Mammary epithelial cell (primary cell): ENCODE results near the gene CMTM7.

Source experiments
- CTCF ChIP-seq, 2 donors: IDR thresholded peaks in 1 of 2; conservative IDR thresholded peaks in 1 of 2; 2 replicates each; pipeline ENCODE4 v1.5.1; 2011 to 2012; ENCODE audit warnings: inconsistent platforms in 2 of 2, low read length in 2 of 2, mild to moderate bottlenecking in 2 of 2, control low read depth in 1 of 2, low read depth in 1 of 2; ENCODE audit not compliant: insufficient read depth in 1 of 2; ENCODE audit errors: extremely low read depth in 1 of 2
- EZH2 ChIP-seq: IDR thresholded peaks from 2 replicates; pipeline ENCODE4 v1.6.1; 2012; ENCODE audit warnings: low read length, inconsistent platforms, borderline replicate concordance

- TF ChIP-seq CTCF (conservative IDR thresholded peaks at IDR 0.05 in 1 of 2, IDR thresholded peaks at IDR 0.05 in 1 of 2; ENCODE audit: extremely low read depth in 1 of 2, insufficient read depth in 1 of 2, low read depth in 1 of 2, low read length in 2 of 2) (no peak), EZH2 (no peak)
Observed at GRCh38 chr3:32442766-32443165, 51.1 kb downstream of the CMTM7 start.
